Heart left ventricle (tissue), 16 donors: ENCODE data around the gene FGFRL1. TPM values are rescaled to one million over a fixed set of nuclear protein-coding genes. Genes with fewer than 3 reads are reported as not detected.

ENCODE experiments used
- ATAC-seq, 4 donors: fragments of 200-7000 bp; cut with Tn5 transposase; one replicate each; pipeline ENCODE4 v1.9.1; 2020 to 2022; ENCODE audit warnings: moderate library complexity in 4 of 4, mild to moderate bottlenecking in 3 of 4, moderate number of reproducible peaks in 1 of 4
- DNase-seq, 5 donors: peaks; one replicate each; pipeline ENCODE4 v3.0.0-alpha.2; 2020
- H3K27ac ChIP-seq, 12 donors: fragments of 200-600 bp; sonication (generic) in 4 of 12; one replicate each; pipeline versions ENCODE4 v1.5.0 to v1.8.0; 2016 to 2022; ENCODE audit warnings: mild to moderate bottlenecking in 2 of 12
- H3K27me3 ChIP-seq, 9 donors: fragments of 200-600 bp; sonication (generic) in 2 of 9; one replicate each; pipeline versions ENCODE4 v1.5.1 to v1.8.0; 2016 to 2022; ENCODE audit warnings: mild to moderate bottlenecking in 3 of 9
- H3K36me3 ChIP-seq, 9 donors: fragments of 200-600 bp; sonication (generic) in 2 of 9; one replicate each; pipeline versions ENCODE4 v1.5.0 to v1.8.0; 2018 to 2022; ENCODE audit warnings: mild to moderate bottlenecking in 2 of 9
- H3K4me1 ChIP-seq, 12 donors: fragments of 200-600 bp; sonication (generic) in 4 of 12; one replicate each; pipeline versions ENCODE4 v1.5.0 to v1.8.0; 2016 to 2022; ENCODE audit warnings: mild to moderate bottlenecking in 3 of 12
- H3K4me3 ChIP-seq, 12 donors: fragments of 200-600 bp; sonication (generic) in 4 of 12; one replicate each; pipeline versions ENCODE4 v1.5.0 to v1.8.0; 2017 to 2022; ENCODE audit warnings: mild to moderate bottlenecking in 9 of 12, moderate library complexity in 4 of 12
- H3K9me3 ChIP-seq, 12 donors: fragments of 200-600 bp; sonication (generic) in 4 of 12; one replicate each; pipeline versions ENCODE4 v1.5.0 to v1.8.0; 2016 to 2022; ENCODE audit warnings: mild to moderate bottlenecking in 1 of 12
- POLR2A ChIP-seq, 2 donors: fragments of 450-650 bp; IDR thresholded peaks; one replicate each; pipeline ENCODE4 v1.6.1; 2017; ENCODE audit warnings: antibody characterized with exemption in 2 of 2, mild to moderate bottlenecking in 2 of 2, moderate library complexity in 2 of 2
- WGBS, 4 donors: extraction: QIAGEN DNeasy Blood & Tissue Kit in 2 of 4; methylation state at CpG; one replicate each; pipeline versions ENCODE4 v1.1.5 to v1.1.7; 2013 to 2018; 5-methylcytosine and 5-hydroxymethylcytosine counted together
- intact Hi-C, 10 donors: fragments of 100-400 bp; cut with DNase I; formaldehyde crosslinking; loops; one replicate each; pipeline versions ENCODE4 v1.11.1 to v1.14.2; 2022
- polyA plus RNA-seq, 2 donors: library from polyadenylated mRNA; stranded (reverse); fragments of 200-250 nt; gene quantifications; one replicate each; pipeline ENCODE4 v1.2.3, GENCODE V29; 2013
- total RNA-seq, 9 donors: library from RNA; depleted of rRNA in 2 of 9; stranded (reverse); fragments of >200 nt in 2 of 9; fragmentation: NEBNext Ultra II Directional in 3 of 9; extraction: Animal tissue kit (Norgen Biotek cat#: 25700) in 3 of 9; gene quantifications; one replicate each; pipeline versions ENCODE4 v1.1.0 to v1.2.4, GENCODE V29; 2016 to 2023
- TF ChIP-seq, protein P1 (sequence below), 12 donors: fragments of 200-600 bp; sonication (generic) in 4 of 12; IDR thresholded peaks; one replicate each; pipeline versions ENCODE4 v1.5.0 to v1.8.0; 2018 to 2022; ENCODE audit warnings: antibody characterized with exemption in 12 of 12, mild to moderate bottlenecking in 5 of 12
- donor health status: ischemic (EF 13 %, LVEDD 7.1; RV severe dilation, severe dysfunction).
- donor health status: healthy with polysubstance abuse.
- donor health status: DM: no; HTN: yes; CAD: no.
- donor health status: DM: no; HTN: no; CAD: no.
- donor health status: ischemic (EF 25% LVEDD 6.9; RV normal size, moderate dysfunction).
- donor health status: ischemic (EF 25% LVEDD 5.7; RV mildly dilated, moderate dysfunction).
- donor health status: healthy.
- donor health status: DM: yes; HTN: yes; CAD: no.
- donor health status: ischemic (EF 35%, LVEDD 5.7; RV mildly dilated, moderate dysfunction).
- donor health status: nonischemic (EF 11% LVEDD 7.7; RV severe dilation, severe dysfunction).
- donor health status: DM: yes; HTN: yes; CAD: no.
- donor health status: PGD.
- donor health status: ischemic (EF 29% LVEDD 5.4; RV normal size, mild dysfunction).
- donor health status: nonischemic (EF 23%, LVEDD 6.1; RV moderate dilation, normal function).

The FGFRL1 gene
- total and polyA plus RNA-seq, 11 donors, result 23.6 to 90.7 (median 30.6) TPM

DNA sequence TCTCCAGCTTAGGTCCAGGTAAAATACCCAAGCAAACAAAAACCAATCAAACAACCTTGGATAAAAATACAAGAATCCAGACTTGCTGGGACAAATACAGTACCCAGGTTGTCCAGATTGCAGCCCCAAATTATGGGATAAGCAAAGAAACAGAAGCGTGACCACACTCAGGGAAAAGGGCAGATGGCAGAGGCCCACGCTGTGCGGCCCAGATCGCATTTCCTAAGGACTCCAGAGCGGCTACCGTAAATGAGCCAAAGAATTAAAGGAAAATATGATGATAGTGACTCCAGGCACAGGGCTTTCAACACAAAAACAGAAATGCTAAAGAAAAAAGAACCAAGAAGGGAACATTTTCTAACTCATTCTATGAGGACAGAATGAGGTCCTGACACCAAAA, 50.3 kb downstream of the FGFRL1 start:
- peaks cover 0 to 13% (median 0%) of the 10 kb centered on the region in 12 donors for H3K4me1 ChIP-seq
- no peak for ATAC-seq
- 62 to 83% (median 76%) methylated on average over 6 of the region's 6 CpGs for WGBS, 4 donors
- intact Hi-C loops, result no loop called here
- no peaks in the 10 kb centered on the region for H3K36me3 ChIP-seq
- no peak overlapping the region for H3K4me3 ChIP-seq
- no peak overlapping the region for H3K27ac ChIP-seq
- H3K9me3 ChIP-seq, result no peaks in the 10 kb centered on the region
- DNase-seq, result no peak
- TF ChIP-seq, protein P1, sequence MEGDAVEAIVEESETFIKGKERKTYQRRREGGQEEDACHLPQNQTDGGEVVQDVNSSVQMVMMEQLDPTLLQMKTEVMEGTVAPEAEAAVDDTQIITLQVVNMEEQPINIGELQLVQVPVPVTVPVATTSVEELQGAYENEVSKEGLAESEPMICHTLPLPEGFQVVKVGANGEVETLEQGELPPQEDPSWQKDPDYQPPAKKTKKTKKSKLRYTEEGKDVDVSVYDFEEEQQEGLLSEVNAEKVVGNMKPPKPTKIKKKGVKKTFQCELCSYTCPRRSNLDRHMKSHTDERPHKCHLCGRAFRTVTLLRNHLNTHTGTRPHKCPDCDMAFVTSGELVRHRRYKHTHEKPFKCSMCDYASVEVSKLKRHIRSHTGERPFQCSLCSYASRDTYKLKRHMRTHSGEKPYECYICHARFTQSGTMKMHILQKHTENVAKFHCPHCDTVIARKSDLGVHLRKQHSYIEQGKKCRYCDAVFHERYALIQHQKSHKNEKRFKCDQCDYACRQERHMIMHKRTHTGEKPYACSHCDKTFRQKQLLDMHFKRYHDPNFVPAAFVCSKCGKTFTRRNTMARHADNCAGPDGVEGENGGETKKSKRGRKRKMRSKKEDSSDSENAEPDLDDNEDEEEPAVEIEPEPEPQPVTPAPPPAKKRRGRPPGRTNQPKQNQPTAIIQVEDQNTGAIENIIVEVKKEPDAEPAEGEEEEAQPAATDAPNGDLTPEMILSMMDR (IDR thresholded peaks at IDR 0.05), result no peak
- no peak for TF ChIP-seq POLR2A (IDR thresholded peaks at IDR 0.05)
- H3K27me3 ChIP-seq, result peaks cover 0 to 64% (median 17%) of the 10 kb centered on the region in 9 donors

DNA sequence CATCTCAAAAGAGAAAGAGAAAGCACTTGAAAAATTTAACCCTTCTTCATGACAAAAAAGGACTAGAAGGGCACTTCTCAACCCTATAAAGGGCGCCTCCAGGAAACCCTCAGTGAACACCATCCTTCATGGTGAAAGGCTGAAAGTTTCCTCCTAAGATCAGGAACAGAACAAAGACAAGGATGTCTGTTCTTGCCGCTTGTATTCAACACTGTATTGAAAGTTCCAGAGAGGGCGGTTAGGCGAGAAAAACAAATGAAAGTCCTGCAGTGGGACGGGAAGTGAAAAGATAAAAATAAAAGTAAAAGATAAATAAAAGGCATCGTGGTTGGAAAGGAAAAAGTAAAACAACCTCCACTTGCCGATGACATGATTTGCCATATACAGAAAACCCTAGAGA, 51.0 kb downstream of the FGFRL1 start:
- intact Hi-C loops, result no loop called here

DNA sequence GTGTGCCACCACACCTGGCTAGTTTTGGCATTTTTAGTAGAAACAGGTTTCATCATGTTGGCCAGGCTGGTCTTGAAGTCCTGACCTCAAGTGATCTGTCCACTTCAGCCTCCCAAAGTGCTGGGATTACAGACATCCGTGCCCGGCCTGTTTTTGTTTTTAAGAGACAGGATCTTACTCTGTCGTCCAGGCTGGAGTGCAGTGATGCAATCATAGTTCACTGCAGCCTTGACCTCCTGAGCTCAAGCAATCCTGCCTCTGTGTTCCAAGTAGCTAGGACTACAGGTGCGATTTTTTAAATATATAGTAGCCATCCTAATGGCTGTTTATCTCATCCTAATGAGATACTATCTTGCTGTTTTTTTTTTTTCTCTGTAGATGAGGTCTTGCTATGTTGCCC, 54.3 kb downstream of the FGFRL1 start:
- TF ChIP-seq POLR2A (IDR thresholded peaks at IDR 0.05), result no peak
- TF ChIP-seq, protein P1 (IDR thresholded peaks at IDR 0.05), result no peak
- no peaks in the 10 kb centered on the region for H3K36me3 ChIP-seq
- H3K4me3 ChIP-seq, result no peak overlapping the region
- intact Hi-C loops, result no loop called here
- no peak for DNase-seq
- ATAC-seq, result no peak
- WGBS, 4 donors, result 24 to 68% (median 40%) methylated on average over 4 of the region's 4 CpGs
- H3K4me1 ChIP-seq, result peaks cover 0 to 9% (median 0%) of the 10 kb centered on the region in 12 donors
- H3K27ac ChIP-seq, result no peak overlapping the region
- no peaks in the 10 kb centered on the region for H3K9me3 ChIP-seq
- H3K27me3 ChIP-seq, result peaks cover 0 to 35% (median 6%) of the 10 kb centered on the region in 9 donors

More for the DNA sequence above, 51.0 kb downstream of the FGFRL1 start:
- no peak for ATAC-seq
- H3K36me3 ChIP-seq, result no peaks in the 10 kb centered on the region
- peaks cover 0 to 60% (median 14%) of the 10 kb centered on the region in 9 donors for H3K27me3 ChIP-seq
- H3K4me3 ChIP-seq, result no peak overlapping the region
- H3K27ac ChIP-seq, result no peak overlapping the region
- WGBS, 4 donors, result 49 to 54% (median 52%) methylated on average over 7 of the region's 7 CpGs
- H3K4me1 ChIP-seq, result peaks cover 0 to 13% (median 0%) of the 10 kb centered on the region in 12 donors
- no peak for DNase-seq
- no peak for TF ChIP-seq POLR2A (IDR thresholded peaks at IDR 0.05)
- TF ChIP-seq, protein P1 (IDR thresholded peaks at IDR 0.05), result no peak
- H3K9me3 ChIP-seq, result no peaks in the 10 kb centered on the region

DNA sequence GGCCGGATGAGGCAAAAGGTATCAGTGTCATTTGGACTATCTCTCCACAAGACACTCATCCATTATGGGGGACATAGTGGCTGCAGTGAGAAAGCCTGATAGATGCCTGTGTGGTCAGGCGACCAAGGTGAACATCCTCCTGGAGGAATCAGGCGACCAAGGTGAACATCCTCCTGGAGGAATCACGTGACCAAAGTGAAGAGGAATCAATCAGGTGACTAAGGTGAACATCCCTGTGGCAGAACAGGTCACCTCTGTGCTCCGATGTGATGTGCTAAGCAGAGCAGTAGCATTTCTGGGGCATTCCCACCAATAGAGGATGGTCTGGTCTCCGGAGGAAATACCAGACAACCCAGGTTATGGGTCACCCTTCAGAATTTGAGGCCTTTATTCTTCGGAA, 58.0 kb downstream of the FGFRL1 start:
- H3K27me3 ChIP-seq, result peaks cover 0 to 17% (median 6%) of the 10 kb centered on the region in 9 donors
- ATAC-seq (no peak), DNase-seq (no peak)
- no peaks in the 10 kb centered on the region for H3K36me3 ChIP-seq
- no peak overlapping the region for H3K27ac ChIP-seq
- no peaks in the 10 kb centered on the region for H3K9me3 ChIP-seq
- TF ChIP-seq POLR2A (IDR thresholded peaks at IDR 0.05), result no peak
- TF ChIP-seq, protein P1 (IDR thresholded peaks at IDR 0.05), result no peak
- peaks cover 0 to 3% (median 0%) of the 10 kb centered on the region in 12 donors for H3K4me1 ChIP-seq
- intact Hi-C loops, result no loop called here
- H3K4me3 ChIP-seq, result no peak overlapping the region
- WGBS, 4 donors, result 84 to 90% (median 85%) methylated on average over 7 of the region's 7 CpGs
